GM21737 (cell line): ENCODE results near the gene LRBA.

Source experiments
- ATAC-seq: cut with Tn5 transposase; IDR thresholded peaks from one replicate; pipeline ENCODE4 v1.9.1; 2021; ENCODE audit warnings: mild to moderate bottlenecking, moderate library complexity; ENCODE audit not compliant: unreplicated experiment

LRBA gene

GRCh38 chr4:150255610-150256224 is 759.4 kb downstream of the LRBA start:
- no peak for ATAC-seq

GRCh38 chr4:150253965-150254630 is 761.0 kb downstream of the LRBA start:
- ATAC-seq: no peak

- ATAC-seq: no peak
Observed at GRCh38 chr4:150253416-150253815, 761.7 kb downstream of the LRBA start.

DNA sequence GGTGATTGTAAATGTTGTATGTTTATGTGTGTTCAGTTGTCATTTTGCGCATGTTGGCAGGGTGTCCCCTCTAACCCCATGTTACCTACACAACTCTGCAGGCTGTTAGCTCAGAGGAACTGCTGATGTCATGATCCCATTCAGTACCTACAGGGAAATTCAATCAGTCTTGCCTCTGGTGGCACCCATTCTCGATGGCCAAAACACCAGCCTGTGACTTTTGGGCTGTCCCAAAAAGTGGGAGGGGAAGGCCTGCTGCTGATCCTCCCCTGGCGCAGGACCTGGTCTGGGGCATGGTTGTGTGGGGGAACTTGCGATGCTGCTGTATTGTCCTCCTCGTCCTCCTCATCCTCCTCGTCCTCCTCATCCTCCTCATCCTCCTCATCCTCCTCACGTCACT is 762.3 kb downstream of the LRBA start:
- ATAC-seq: no peak

GRCh38 chr4:150252306-150252705 is 762.8 kb downstream of the LRBA start:
- no peak for ATAC-seq

- no peak for ATAC-seq
Observed at GRCh38 chr4:150251752-150252190, 763.3 kb downstream of the LRBA start.

GRCh38 chr4:150250998-150251651 is 764.0 kb downstream of the LRBA start:
- ATAC-seq: no peak

- ATAC-seq: no peak
Observed at GRCh38 chr4:150250293-150250997, 764.6 kb downstream of the LRBA start.

GRCh38 chr4:150248181-150248580 is 766.9 kb downstream of the LRBA start:
- ATAC-seq: no peak

DNA sequence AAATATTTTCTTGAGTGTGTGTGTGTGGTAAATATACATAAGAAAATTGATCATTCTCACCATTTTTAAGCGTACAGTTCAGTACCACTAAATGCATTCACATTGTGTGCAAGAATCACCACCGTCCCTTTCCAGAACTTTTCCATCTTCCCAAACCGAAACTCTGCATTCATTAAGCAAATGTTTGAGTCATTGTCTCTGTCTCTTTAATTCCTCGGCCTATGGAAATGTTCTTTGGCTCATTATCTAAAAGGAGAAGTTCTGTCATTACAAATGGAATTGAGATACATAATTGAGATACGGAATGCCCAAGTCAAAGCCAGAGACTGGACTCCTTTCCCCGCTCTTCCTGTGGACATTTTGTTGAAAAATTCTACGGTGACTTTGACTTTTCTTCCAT is 767.9 kb downstream of the LRBA start:
- no peak for ATAC-seq

GRCh38 chr4:150244600-150244999 is 770.5 kb downstream of the LRBA start:
- ATAC-seq: no peak

- no peak for ATAC-seq
Observed at GRCh38 chr4:150243932-150244331, 771.2 kb downstream of the LRBA start.

- ATAC-seq: no peak
Observed at GRCh38 chr4:150242820-150243458, 772.1 kb downstream of the LRBA start.

DNA sequence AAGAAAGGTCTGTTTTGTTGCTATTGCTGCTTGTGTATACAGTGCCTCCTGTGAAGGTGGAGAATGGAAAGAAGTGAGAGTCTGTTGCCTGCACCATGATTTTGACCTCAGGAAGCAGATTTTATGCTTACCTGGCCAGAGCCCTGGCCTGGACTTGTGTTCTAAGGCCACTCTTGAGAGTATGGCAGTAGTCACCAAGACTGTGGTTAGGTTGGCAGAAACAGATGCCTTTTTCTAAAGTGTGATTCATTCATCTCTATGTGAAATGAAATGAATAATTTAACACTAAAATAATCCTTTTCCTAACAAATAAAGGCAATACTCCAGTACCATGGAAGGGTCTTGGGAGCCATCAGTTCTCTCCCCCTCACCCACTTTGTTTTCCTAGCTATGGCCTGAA is 775.1 kb downstream of the LRBA start:
- no peak for ATAC-seq

DNA sequence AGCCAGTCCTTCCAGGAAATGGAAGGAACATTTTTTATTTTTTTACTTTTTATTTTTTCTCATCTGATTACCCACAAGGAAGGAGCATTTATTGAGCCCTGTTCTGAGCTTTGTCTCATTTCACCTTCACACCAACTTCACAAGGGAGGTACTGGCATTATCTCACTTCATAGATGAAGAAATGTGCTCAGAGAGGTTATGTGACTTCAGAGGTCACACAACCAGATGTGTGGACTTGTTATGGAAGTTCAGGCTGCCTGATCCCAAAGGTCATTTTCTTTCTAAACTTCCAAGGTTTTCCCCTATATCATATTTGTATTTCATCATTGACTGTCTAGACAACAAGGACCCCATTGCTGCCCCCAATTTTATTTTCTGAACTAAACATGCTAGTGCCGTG is 776.5 kb downstream of the LRBA start:
- ATAC-seq: no peak

DNA sequence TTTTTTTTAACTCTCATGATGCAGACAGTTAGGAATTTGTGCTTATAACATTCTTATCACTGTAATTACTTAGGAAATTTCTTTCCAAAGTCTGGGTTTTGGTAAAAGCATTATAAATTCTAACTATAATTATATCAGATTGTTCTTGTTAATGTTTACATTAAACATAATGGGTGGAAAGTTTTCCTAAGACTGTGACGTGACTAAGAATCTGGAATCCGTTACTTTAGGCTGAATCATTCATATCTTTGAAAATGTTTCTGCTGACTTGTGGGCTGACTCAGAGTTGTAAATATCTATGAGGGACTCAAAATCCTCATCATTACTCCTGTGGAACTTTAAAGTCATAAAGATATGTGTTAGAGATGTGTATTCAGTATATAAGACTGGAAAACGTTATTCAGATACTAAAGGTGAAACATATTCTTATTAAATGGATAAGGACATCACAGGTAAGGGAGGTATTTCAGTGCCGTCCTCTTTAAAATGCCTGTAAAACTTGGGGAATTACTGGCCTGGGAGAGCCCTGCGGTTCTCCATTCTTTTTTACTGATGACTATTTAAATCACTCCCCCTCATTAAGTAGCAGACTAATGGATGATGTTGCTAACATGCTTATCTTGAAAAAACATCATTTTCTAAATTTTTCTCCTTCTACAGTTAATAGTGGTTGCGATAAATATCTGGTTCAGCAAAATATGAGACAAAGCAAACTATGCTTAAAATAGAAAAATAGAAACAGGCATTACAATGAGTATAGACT is 777.8 kb downstream of the LRBA start:
- ATAC-seq: no peak

GRCh38 chr4:150236626-150237025 is 778.5 kb downstream of the LRBA start:
- ATAC-seq: no peak

- ATAC-seq: no peak
Observed at GRCh38 chr4:150235808-150236271, 779.2 kb downstream of the LRBA start.

GRCh38 chr4:150235317-150235716 is 779.8 kb downstream of the LRBA start:
- no peak for ATAC-seq

GRCh38 chr4:150234246-150234645 is 780.8 kb downstream of the LRBA start:
- no peak for ATAC-seq
